AG04450 (cell line): Measurements from ENCODE around the gene ELFN1. TPM values are rescaled to one million over a fixed set of nuclear protein-coding genes. Genes with fewer than 3 reads are reported as not detected.

ENCODE experiments used
- CTCF ChIA-PET: fragments of 300-600, 350-600 bp; formaldehyde crosslinking; extraction: SDS; loops from one replicate; lab custom pipeline; 2022; ENCODE audit warnings: antibody characterized with exemption, inconsistent platforms; lab: Charles Lee
- POLR2A ChIA-PET: fragments of 350-600 bp; formaldehyde crosslinking; extraction: SDS; loops from one replicate; lab custom pipeline; 2021; ENCODE audit warnings: antibody characterized with exemption, inconsistent platforms; lab: Yijun Ruan, JAX
- DNase-seq: peaks from one replicate; pipeline ENCODE4 v3.0.0-alpha.2; 2011; ENCODE audit warnings: low read depth, low spot score
- H3K27ac ChIP-seq: one replicate; pipeline ENCODE4 v1.5.1; 2012; ENCODE audit warnings: low read depth, low read length, control low read depth
- H3K27me3 ChIP-seq: one replicate; pipeline ENCODE4 v1.6.0; 2012; ENCODE audit warnings: low read length; ENCODE audit not compliant: control insufficient read depth, insufficient read depth
- H3K4me3 ChIP-seq: 2 replicates; pipeline ENCODE4 v1.5.1; 2011; ENCODE audit warnings: mild to moderate bottlenecking, low read depth, low read length, control low read depth
- H3K9me3 ChIP-seq: 2 replicates; pipeline ENCODE4 v1.5.1; 2012; ENCODE audit warnings: low read length; ENCODE audit not compliant: control insufficient read depth, insufficient read depth
- CTCF ChIP-seq: IDR thresholded peaks from 2 replicates; pipeline ENCODE4 v1.5.1; 2011; ENCODE audit warnings: low read depth, low read length, control low read depth, inconsistent platforms
- polyA plus RNA-seq: library from polyadenylated mRNA; depleted of rRNA; stranded (reverse); fragments of >200 nt; gene quantifications from 2 replicates; pipeline ENCODE4 v1.2.3, GENCODE V29; 2011

Gene ELFN1
- polyA plus RNA-seq, 1 experiment, result 0.10 TPM

GRCh38 chr7:1749864-1750466 is 79.9 kb downstream of the ELFN1 start:
- DNase-seq, result no peak
- H3K9me3 ChIP-seq, result peaks cover 12% of the 10 kb centered on the region
- H3K27ac ChIP-seq, result no peak overlapping the region
- no peak for TF ChIP-seq CTCF
- POLR2A ChIA-PET, result no interaction called here
- H3K27me3 ChIP-seq, result peaks cover 18% of the 10 kb centered on the region
- CTCF ChIA-PET, result no interaction called here
- no peak overlapping the region for H3K4me3 ChIP-seq

- no peak overlapping the region for H3K4me3 ChIP-seq
- DNase-seq, result no peak
- H3K27me3 ChIP-seq, result peaks cover 21% of the 10 kb centered on the region
- H3K27ac ChIP-seq, result no peak overlapping the region
- no peak for TF ChIP-seq CTCF
- POLR2A ChIA-PET, result no interaction called here
- peaks cover 6% of the 10 kb centered on the region; the same call in 1 of the 2 replicates for H3K9me3 ChIP-seq
- CTCF ChIA-PET, result no interaction called here
Observed at GRCh38 chr7:1750541-1751021, 80.5 kb downstream of the ELFN1 start.

DNA sequence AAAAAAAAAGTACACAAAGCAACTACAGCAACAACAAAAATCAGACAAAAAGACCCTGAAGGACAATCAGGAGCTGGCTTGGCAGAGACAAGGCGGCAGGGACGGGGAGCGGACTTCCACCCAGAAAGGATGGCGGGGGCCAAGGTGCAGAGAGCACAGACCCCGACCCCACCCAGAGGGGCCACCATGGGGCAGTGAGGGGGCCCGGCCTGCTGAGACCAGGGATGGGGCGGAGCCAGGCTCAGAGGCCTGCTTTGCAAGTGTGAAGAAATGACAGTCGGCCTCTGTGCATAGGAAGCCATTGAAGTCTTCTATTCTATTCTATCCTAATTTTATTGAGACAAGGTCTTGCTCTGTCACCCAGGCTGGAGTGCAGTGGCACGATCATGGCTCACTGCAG is 82.0 kb downstream of the ELFN1 start:
- ChIA-PET CTCF (no interaction called here), POLR2A (no interaction called here)
- Histone ChIP-seq H3K9me3 (no peaks in the 10 kb centered on the region; the same call in 1 of the 2 replicates), H3K4me3 (no peak overlapping the region), H3K27me3 (peaks cover 28% of the 10 kb centered on the region), H3K27ac (no peak overlapping the region)
- TF ChIP-seq CTCF, result no peak
- DNase-seq, result no peak

DNA sequence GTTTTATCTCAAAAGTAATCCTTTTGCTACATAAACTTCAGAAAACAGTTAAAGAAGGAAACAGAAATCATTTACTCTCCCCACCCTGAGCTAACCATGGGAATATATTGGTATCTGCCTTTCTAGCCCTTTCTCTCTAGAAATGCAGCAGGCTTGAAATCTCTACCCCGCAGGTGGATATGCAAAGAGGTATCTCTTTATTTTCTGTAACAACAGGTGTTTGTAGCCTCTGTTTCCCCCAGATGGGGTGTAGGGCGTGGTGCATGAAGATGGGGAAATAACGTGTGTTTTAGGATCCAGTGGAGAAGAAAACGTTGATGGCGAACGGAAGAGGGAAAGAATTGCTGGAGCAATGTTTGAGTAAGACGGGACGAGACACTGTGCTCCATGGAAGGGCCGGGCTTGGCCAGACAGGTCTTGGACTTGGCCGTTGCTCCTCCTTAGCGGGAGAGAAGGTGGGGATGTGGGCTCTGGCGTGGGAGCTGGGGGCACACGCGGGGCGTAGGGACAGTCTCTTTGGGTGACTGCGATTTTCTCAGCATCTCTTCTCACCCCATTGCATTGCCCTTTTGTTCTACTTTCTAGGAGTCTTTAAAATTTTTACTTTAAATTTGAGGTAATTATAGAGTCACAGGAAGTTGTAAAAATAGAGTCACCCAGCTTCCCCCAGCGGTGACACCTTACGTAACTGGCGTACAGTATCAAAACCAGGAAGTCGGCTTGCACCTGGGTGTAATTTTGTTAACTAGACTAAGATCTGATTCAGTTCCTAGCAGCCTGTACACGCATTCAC is 82.9 kb downstream of the ELFN1 start:
- ChIA-PET POLR2A (no interaction called here), CTCF (no interaction called here)
- H3K9me3 ChIP-seq, result no peaks in the 10 kb centered on the region
- no peak overlapping the region for H3K4me3 ChIP-seq
- no peak for TF ChIP-seq CTCF
- no peak for DNase-seq
- peaks cover 28% of the 10 kb centered on the region for H3K27me3 ChIP-seq
- no peak overlapping the region for H3K27ac ChIP-seq

DNA sequence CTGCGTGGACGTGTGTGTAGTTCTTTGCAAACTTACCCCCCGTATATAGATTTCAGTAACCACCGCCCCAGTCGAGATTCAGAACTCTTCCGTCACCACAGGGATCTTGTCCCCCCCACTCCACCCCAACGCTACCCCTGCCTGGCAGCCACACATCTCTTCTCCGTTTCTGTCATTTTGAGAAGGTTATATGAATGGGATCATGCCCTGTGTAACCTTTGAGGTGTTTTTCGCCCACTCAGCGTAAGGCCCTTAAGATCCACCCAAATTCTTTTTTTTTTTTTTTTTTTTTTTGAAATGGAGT is 83.4 kb downstream of the ELFN1 start:
- H3K4me3 ChIP-seq, result no peak overlapping the region
- DNase-seq, result no peak
- H3K9me3 ChIP-seq, result peaks cover 3% of the 10 kb centered on the region; the same call in 1 of the 2 replicates
- CTCF ChIA-PET, result no interaction called here
- POLR2A ChIA-PET, result no interaction called here
- no peak for TF ChIP-seq CTCF
- peaks cover 28% of the 10 kb centered on the region for H3K27me3 ChIP-seq
- H3K27ac ChIP-seq, result no peak overlapping the region
